ENCODE data around the gene JAKMIP3. TPM values are rescaled to one million over a fixed set of nuclear protein-coding genes. Genes with fewer than 3 reads are reported as not detected.

Gene JAKMIP3
- total and polyA plus RNA-seq, 10 of the 15 experiments (the other 5 are each of a cell fraction or from before 2014, with no cell fraction given), result 0.01 TPM; not detected in 7

DNA sequence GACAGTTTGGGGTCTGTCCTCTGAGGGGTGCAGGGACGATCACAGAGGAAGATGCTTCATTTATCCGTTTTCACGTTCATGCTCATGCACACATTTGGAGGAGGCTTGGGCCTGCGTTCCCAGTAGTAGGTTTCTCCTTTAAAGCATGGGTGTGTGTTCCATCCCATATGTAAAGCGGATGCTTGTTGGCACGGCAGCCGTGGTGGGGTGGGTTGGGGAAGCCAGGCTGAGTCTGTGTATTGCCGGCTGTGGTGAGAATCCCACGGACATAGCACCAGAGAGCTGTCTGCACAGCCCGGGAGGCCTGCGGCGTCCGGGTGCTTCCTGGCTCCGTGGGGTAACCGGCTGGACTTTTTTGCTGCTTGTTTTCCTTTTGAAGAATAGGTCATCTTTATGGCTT is 440 bp downstream of the JAKMIP3 start (continued):
- TF ChIP-seq SUZ12 (IDR thresholded peaks at IDR 0.05; ENCODE audit: unreplicated experiment), result no peak

- TF ChIP-seq PAX5 (IDR thresholded peaks at IDR 0.05; ENCODE audit: borderline replicate concordance, low read depth, low read length), result no peak
- TF ChIP-seq SREBF1 (IDR thresholded peaks at IDR 0.05; ENCODE audit: low read length), result no peak
- TF ChIP-seq BMI1 (IDR thresholded peaks at IDR 0.05; ENCODE audit: borderline replicate concordance), result no peak
- TF ChIP-seq, protein P1, sequence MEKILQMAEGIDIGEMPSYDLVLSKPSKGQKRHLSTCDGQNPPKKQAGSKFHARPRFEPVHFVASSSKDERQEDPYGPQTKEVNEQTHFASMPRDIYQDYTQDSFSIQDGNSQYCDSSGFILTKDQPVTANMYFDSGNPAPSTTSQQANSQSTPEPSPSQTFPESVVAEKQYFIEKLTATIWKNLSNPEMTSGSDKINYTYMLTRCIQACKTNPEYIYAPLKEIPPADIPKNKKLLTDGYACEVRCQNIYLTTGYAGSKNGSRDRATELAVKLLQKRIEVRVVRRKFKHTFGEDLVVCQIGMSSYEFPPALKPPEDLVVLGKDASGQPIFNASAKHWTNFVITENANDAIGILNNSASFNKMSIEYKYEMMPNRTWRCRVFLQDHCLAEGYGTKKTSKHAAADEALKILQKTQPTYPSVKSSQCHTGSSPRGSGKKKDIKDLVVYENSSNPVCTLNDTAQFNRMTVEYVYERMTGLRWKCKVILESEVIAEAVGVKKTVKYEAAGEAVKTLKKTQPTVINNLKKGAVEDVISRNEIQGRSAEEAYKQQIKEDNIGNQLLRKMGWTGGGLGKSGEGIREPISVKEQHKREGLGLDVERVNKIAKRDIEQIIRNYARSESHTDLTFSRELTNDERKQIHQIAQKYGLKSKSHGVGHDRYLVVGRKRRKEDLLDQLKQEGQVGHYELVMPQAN (conservative IDR thresholded peaks at IDR 0.05), result no peak
- no peak for TF ChIP-seq STAT1 (conservative IDR thresholded peaks at IDR 0.05)
- TF ChIP-seq MTA3 (IDR thresholded peaks at IDR 0.05; ENCODE audit: borderline replicate concordance, low read length), result no peak
- no peak for TF ChIP-seq NFYA (IDR thresholded peaks at IDR 0.05; ENCODE audit: borderline replicate concordance, low read depth, low read length)
- TF ChIP-seq DPF2 (IDR thresholded peaks at IDR 0.05), result no peak
- TF ChIP-seq MYB (IDR thresholded peaks at IDR 0.05; ENCODE audit: borderline replicate concordance, low read depth, low read length), result no peak
- Histone ChIP-seq H3K9ac (ENCODE audit: control insufficient read depth, insufficient read depth, low read length) (no peak overlapping the region), H2AFZ (ENCODE audit: control insufficient read depth, low read depth, low read length) (no peak overlapping the region), H3K27ac (ENCODE audit: control insufficient read depth, insufficient read depth) (no peak overlapping the region), H3K4me3 (no peak overlapping the region), H3K9me3 (replicated peaks; ENCODE audit: control insufficient read depth, insufficient read depth, low read length) (no peaks in the 10 kb centered on the region), H3K4me2 (ENCODE audit: control insufficient read depth, insufficient read depth) (no peak overlapping the region), H3K4me1 (ENCODE audit: control insufficient read depth, insufficient read depth, low read length) (no peaks in the 10 kb centered on the region), H3K36me3 (ENCODE audit: control insufficient read depth in 2 of 2, insufficient read depth in 2 of 2, low read length in 1 of 2) (no peaks in the 10 kb centered on the region), H4K20me1 (ENCODE audit: control insufficient read depth, insufficient read depth) (no peaks in the 10 kb centered on the region), H3K79me2 (ENCODE audit: control insufficient read depth, insufficient read depth, low read length) (no peaks in the 10 kb centered on the region), H3K27me3 (replicated peaks in 1 of 2; ENCODE audit: control insufficient read depth in 2 of 2, insufficient read depth in 2 of 2, low read length in 1 of 2) (no peaks in the 10 kb centered on the region; a peak in 1 of 4 replicates)
- ChIA-PET POLR2A (no interaction called here), SMC1A (ENCODE audit: uncharacterized antibody, unreplicated experiment) (no interaction called here), RAD21 (ENCODE audit: unreplicated experiment) (no interaction called here), CTCF (no interaction called here)
- FAIRE-seq (no peak), ATAC-seq (no peak), DNase-seq (ENCODE audit: low read depth, low spot score) (no peak)
- 61% methylated on average over 13 of the region's 13 CpGs for WGBS (ENCODE audit: insufficient coverage, insufficient replicate concordance, low lambda C conversion rate, missing lambda C conversion rate)
- intact Hi-C loops (cut with micrococcal nuclease; ENCODE audit: unreplicated experiment) (no loop called here), in situ Hi-C loops (cut with MboI) (no loop called here)
- no TSS peak for BruUV-seq (replicated peaks)
Observed at GRCh38 chr10:132066812-132067211, 1.1 kb downstream of the JAKMIP3 start.

All from GM12878 (cell line).